ENCODE data around the gene ITPKC. TPM values are rescaled to one million over a fixed set of nuclear protein-coding genes. Genes with fewer than 3 reads are reported as not detected.

The ITPKC gene
- 14.3 and 15.1 TPM in 2 replicates for total RNA-seq

GRCh38 chr19:40716482-40717324 lies at the start of gene ITPKC, which contains the start of gene COQ8B:
Gene ITPKC (plus strand): TSS chr19:40717112. CDS start chr19:40717136, 24 bp downstream.
Gene COQ8B (minus strand): TSS chr19:40716886. CDS start chr19:40714632, 2,254 bp downstream.

GRCh38 chr19:40690050-40690692 lies 26.7 kb upstream of the ITPKC start, which contains the start of gene NUMBL:
Gene NUMBL (minus strand): TSS chr19:40690651. CDS start chr19:40690483, 168 bp downstream.

GRCh38 chr19:40750058-40750873 lies 33.4 kb downstream of the ITPKC start, which contains the start of gene ACTMAP:
Gene ACTMAP (minus strand): TSS chr19:40750477. CDS start chr19:40749803, 674 bp downstream.

GRCh38 chr19:40750874-40751537 lies 34.1 kb downstream of the ITPKC start, which contains the start of gene SNRPA:
Gene SNRPA (plus strand): TSS chr19:40751203. CDS start chr19:40751409, 206 bp downstream.

GRCh38 chr19:40774916-40775631 lies 58.2 kb downstream of the ITPKC start, which contains the start of gene MIA:
Gene MIA (plus strand): TSS chr19:40775521. CDS start chr19:40775543, 22 bp downstream.

GRCh38 chr19:40777937-40778705 lies 61.2 kb downstream of the ITPKC start, which contains the start of gene RAB4B:
Gene RAB4B (plus strand): TSS chr19:40778247. CDS start chr19:40778376, 129 bp downstream.

Other genes with a start within 250 kb of the ITPKC start
- 24.9 and 69.7 TPM in 2 replicates for gene SHKBP1, start 140.2 kb upstream of the ITPKC start, total RNA-seq
- 24.6 and 34.0 TPM in 2 replicates for gene LTBP4, start 115.7 kb upstream of the ITPKC start, total RNA-seq
- 31.8 and 72.5 TPM in 2 replicates for gene NUMBL, start 26.5 kb upstream of the ITPKC start, total RNA-seq
- 30.3 and 31.4 TPM in 2 replicates for gene COQ8B, start 226 bp upstream of the ITPKC start, total RNA-seq
- 0.59 and 1.9 TPM in 2 replicates for gene ACTMAP, start 33.4 kb downstream of the ITPKC start, total RNA-seq
- 11.9 and 29.7 TPM in 2 replicates for gene SNRPA, start 34.1 kb downstream of the ITPKC start, total RNA-seq
- gene MIA, start 58.4 kb downstream of the ITPKC start, total RNA-seq: not detected in 2 replicates
- 9.5 and 11.1 TPM in 2 replicates for gene RAB4B, start 61.1 kb downstream of the ITPKC start, total RNA-seq
- 75.1 and 81.1 TPM in 2 replicates for gene EGLN2, start 82.1 kb downstream of the ITPKC start, total RNA-seq
- gene CYP2A6, start 133.3 kb downstream of the ITPKC start, total RNA-seq: 0.30 TPM in 1 of 2 replicates, not detected in the other
- gene CYP2A7, start 165.1 kb downstream of the ITPKC start, total RNA-seq: not detected in 2 replicates